ENCODE results near the gene CBLC.
"Not testable (repeated sequence)": the region's sequence is repeated elsewhere in the genome, so short reads cannot be mapped to it uniquely, and the experiment has no call there.

CBLC gene

DNA sequence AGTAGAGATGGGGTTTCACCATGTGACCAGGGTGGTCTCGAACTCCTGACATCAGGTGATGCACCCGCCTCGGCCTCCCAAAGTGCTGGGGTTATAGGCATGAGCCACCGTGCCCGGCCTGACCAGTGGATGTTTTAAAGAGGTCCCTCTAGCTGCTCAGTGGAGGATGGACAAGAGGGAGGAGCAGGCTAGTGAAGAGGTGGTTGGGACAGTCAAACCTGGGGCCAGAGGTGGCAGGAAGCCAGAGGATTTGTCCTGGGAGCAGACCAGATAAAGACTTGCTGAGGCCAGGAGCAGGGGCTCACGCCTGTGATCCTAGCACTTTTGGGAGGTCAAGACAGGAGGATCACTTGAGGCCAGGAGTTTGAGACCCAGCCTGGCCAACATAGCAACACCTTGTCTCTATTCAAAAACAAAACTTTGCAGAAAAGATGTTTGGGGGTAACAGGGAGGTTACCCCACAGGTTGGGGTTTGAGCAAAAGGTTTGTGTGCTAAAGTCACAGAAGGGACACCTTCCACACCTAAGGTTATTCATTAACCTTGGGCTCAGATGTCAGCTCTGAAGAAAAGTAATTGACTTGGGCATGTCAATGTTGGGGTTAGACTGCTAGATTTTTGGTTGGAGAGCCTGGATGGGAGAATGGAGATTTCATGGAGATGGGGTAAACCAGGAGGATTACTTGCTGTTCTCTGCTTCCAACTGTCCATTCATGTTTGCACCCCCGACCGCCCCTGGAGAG is 40.2 kb downstream of the CBLC start:
- no peak for DNase-seq

DNA sequence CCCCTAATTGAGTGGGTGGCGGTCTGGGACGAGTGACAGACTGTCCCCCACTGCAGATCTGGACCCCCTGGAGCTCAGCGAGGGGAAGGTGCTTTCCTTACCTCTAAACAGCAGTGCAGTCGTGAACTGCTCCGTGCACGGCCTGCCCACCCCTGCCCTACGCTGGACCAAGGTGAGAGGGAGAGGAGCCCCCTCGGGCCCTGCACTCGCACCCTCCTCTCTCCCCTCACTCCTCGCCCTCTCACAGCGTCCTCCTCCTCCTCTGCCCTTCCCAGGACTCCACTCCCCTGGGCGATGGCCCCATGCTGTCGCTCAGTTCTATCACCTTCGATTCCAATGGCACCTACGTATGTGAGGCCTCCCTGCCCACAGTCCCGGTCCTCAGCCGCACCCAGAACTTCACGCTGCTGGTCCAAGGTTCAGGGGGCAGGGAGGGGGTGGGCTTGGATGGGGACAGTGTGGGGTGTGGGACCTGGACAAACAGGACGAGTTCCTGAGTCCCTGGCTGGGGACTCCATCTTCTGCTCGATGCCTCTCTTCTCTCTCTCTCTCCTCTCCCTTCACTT is 40.9 kb downstream of the CBLC start:
- no peak for DNase-seq

DNA sequence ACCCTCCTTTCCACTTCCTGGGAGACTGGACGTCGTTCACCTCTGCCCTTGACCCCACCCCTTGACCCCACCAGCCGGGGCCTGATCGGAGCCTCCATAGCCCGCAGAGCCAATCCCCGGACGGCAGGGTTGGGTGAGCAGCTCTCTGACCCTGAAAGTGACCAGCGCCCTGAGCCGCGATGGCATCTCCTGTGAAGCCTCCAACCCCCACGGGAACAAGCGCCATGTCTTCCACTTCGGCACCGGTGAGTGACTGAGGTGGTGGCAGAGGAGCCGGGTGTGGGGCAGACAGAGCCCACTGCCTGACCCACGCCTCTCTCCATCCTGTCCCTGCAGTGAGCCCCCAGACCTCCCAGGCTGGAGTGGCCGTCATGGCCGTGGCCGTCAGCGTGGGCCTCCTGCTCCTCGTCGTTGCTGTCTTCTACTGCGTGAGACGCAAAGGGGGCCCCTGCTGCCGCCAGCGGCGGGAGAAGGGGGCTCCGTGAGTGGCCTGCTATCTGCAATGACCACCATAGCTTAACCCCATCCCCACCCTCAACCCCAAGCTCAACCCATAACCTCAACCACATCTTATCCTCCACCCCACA is 41.6 kb downstream of the CBLC start:
- DNase-seq: no peak

DNA sequence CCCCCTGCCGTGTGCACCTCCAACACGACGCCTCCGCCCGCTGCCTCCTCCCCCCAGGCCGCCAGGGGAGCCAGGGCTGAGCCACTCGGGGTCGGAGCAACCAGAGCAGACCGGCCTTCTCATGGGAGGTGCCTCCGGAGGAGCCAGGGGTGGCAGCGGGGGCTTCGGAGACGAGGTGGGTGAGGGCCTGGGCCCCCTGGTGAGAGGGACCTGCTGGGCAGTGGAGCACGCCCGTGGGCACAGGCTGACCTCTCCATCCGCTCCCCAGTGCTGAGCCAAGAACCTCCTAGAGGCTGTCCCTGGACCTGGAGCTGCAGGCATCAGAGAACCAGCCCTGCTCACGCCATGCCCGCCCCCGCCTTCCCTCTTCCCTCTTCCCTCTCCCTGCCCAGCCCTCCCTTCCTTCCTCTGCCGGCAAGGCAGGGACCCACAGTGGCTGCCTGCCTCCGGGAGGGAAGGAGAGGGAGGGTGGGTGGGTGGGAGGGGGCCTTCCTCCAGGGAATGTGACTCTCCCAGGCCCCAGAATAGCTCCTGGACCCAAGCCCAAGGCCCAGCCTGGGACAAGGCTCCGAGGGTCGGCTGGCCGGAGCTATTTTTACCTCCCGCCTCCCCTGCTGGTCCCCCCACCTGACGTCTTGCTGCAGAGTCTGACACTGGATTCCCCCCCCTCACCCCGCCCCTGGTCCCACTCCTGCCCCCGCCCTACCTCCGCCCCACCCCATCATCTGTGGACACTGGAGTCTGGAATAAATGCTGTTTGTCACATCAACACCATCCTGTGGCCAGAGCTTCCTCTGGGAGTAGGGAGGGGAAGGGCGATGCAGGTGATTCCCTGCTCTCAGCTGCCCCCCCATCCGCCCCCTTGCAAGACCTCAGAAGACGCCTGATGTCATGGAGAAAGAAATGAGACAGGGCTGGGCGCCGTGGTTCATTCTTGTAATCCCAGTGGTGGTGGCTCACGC is 43.2 kb downstream of the CBLC start:
- DNase-seq: peak in 1 of 58 donors; percentile 3

DNA sequence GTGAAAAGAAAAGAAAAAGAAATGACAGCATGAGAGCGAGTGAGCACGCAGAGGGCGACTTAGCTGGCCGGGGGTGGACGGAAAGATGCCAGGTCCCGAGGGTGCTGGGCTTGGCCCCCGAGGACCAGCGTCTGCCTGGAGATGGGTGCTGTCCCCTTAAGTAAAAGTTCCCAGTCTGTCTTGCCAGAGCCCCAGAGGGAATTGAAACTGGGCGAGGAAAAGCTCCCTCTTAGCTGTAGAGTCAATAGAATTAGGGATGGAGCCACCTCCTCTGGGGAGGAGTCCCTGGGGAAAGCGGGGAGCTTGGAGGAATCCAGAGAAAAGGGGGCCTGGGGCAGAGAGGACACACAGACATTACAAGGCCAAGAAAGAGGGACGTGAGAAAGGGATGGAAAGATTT is 44.5 kb downstream of the CBLC start:
- no peak for DNase-seq

DNA sequence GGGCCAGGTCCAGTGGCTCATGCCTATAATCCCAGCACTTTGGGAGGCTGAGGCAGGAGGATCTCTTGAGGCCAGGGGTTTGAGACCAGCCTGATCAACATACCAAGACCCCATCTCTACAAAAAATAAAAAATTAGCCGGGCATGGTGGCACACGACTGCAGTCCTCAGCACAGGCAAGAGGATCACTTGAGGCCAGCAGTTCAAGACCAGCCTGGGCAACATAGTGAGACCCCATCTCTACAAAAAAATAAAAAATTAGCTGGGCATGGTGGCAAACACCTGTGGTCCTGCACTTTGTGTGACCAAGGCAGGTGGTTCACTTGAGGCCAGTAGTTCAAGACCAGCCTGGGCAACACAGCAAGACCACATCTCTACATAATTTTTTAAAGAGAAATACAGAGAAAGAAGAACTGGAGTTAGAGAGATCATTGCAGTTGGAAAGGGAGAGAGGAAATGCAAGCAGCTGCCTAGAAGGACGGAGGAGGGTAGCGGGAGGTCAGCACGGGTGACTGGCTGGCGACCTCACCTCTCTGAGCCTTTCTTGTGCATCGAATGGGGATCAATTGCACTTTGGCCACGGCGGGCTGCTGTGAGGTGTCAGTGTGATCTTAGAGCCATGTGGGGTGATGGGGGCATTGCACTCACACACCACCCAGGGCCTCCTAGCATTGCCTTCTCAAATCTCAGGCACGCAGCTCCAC is 45.1 kb downstream of the CBLC start:
- DNase-seq: no peak

DNA sequence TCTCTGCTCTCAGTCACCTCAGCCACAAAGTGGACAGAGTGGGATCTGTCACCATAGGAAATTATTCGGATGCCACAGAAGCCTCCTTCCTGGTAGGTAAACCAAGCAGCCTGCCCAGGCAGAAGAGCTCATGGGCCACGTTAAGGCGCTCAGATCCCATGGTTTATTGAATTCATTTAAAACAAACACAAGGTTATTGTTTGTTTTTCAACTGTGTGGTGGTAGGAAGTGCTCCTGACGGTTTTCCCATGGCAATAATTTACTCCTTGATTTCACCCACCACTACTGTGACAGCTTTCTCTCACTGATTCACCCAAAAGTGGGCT is 45.6 kb downstream of the CBLC start:
- no peak for DNase-seq

DNA sequence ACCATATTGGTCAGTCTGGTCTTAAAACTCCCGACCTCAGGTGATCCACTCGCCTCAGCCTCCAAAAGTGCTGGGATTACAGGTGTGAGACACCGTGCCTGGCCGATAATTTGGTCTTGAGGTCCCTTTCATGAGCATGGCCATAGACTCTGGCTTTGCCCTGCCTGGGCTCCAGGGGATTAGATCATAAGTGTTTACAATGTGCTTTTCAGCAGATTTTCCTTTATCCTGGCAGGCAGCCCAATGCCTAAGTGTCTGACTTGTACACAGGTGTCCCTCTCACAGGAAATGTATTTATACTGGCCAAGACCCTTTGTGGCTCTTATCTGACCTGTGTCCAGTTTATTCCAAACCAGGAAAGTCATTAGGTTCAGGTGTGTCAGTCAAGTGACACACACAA is 47.1 kb downstream of the CBLC start:
- DNase-seq: no peak

DNA sequence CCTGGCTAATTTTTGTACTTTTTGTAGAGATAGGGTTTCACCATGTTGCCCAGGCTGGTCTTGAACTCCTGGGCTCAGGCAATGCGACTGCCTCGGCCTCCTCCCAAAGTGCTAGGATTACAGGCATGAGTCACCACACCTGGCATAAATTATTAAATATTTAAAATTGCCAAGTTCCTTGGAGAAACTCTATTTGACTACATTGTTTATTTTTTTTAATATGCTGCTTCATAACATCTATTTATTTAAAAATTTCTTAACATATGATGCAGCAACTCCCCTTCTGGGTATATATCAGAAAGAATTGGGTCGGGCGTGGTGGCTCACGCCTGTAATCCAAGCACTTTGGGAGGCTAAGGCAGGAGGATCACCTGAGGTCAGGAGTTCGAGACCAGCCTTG is 55.2 kb downstream of the CBLC start:
- not testable (repeated sequence) for DNase-seq

DNA sequence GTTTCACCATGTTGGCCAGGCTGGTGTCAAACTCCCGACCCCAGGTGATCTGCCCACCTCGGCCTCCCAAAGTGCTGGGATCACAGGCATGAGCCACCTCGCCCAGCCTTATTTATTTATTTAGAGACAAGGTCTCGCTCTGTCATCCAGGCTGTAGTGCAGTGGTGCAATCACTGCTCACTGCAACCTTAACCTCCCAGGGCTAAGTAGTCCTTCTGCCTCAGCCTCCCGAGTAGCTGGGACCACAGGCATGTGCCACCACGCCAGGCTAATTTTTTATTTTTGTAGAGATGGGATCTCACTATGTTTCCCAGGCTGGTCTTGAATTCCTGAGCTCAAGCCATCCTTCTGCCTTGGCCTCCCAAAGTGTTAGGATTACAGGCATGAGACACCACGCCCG is 56.7 kb downstream of the CBLC start:
- DNase-seq: not testable (repeated sequence)

DNA sequence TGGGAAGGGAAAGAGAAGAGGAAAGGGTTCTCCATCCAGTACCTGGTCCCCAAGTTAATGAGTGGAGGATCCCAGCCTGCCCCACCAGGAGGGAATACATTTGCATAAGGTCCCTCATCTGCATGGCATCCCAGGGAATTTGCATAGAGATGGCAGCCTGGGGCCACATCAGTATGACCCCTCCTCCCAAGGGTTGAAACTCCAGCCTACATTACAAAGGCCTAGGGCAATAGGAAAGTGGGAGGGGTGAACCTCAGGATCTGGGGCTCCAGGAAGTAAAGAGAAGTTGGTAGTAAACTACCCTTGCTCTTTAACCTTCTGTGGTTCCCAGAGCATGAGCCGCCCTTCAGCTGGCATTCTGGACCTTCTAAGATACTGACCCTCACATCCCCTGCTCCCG is 61.6 kb downstream of the CBLC start:
- no peak for DNase-seq

DNA sequence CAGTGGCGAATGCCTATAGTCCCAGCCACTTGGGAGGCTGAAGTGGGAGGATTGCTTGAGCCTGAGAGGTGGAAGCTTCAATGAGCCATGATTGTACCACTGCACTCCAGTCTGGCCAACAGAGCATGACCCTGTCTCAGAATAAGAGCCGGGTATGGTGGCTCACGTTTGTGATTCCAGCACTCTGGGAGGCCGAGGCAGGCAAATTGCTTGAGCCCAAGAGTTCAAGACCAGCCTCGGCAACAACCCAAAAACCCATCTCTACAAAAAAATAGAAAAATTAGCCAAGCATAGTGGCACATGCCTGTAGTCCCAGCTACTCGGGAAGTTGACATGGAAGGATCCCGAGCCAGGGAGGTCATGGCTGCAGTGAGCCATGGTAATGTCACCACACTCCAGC is 63.1 kb downstream of the CBLC start:
- no peak for DNase-seq

DNA sequence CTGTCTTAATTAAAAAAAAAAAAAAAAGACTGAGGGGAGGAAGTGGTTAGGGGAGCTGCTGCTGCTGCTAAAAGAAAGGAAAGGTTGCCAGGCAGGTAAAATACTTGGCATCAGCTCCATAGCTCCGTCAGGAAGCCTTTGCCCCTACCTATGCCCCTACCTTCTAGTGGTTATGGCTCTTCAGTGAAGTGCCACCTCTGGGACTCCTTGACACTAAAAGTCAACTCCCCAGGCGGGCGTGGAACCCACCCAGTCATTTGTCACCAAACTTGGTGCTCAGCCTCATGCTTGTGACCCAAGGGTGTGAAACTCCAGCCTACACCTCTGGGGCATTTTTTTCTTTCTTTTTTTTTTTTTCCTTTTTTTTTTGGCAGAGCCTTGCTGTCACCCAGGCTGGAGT is 63.5 kb downstream of the CBLC start:
- no peak for DNase-seq

DNA sequence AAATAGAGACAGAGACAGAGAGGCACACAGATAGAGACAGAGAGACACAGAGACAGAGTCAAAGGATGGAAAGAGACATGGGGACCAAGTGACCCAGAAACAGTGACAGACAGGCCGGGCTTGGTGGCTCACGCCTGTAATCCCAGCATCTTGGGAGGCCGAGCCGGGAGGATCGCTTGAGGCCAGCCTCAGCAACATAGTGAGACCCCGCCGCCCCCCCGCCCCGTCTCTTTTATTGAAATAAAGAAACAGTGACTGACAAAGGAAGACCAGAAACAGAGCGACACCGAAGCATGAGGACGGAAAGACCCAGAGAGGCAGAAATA is 67.6 kb downstream of the CBLC start:
- DNase-seq: no peak

DNA sequence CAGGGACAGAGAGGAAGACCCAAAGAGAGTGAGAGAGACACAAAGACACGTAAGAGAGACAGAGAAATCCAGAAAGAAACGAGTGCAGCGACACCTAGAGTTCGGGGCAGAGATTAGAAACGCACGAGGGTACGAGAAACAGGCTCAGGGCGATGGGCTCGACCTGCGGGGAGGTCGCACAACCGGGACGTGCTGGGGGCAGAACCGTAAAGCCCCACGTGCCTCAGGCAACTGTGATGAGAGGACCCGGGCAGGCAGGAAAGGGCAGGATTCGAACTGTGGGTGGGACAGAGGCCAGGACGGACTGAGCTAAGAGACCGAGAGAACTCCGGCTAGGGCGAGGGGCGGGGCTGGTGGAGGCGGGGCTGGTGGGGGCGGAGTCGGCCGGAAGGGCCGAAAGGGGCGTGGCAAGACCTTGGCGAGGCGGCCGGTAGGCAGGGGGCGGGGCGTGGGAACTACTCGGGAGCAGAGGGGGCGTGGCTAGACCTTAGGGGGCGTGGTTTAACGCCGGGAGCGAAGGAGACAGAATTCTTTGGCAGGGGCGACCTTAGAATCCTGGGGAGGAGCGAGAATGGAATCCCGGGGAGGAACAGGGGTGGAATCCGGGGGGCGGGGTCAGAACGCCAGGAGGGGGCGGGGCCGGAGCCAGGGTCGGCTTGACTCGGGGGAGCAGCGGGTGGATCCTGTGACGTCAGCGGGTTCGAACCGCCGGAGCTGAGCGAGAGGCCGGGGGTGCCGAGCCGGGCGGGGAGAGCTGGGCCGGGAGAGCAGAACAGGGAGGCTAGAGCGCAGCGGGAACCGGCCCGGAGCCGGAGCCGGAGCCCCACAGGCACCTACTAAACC is 68.1 kb downstream of the CBLC start, which contains the start of gene NECTIN2:
Gene NECTIN2 (plus strand): TSS at position 686 of the 843 bp plus-strand sequence. CDS start 229 bp downstream, outside the sequence.
- DNase-seq: peak; percentile 26 to 95 (median 84)

DNA sequence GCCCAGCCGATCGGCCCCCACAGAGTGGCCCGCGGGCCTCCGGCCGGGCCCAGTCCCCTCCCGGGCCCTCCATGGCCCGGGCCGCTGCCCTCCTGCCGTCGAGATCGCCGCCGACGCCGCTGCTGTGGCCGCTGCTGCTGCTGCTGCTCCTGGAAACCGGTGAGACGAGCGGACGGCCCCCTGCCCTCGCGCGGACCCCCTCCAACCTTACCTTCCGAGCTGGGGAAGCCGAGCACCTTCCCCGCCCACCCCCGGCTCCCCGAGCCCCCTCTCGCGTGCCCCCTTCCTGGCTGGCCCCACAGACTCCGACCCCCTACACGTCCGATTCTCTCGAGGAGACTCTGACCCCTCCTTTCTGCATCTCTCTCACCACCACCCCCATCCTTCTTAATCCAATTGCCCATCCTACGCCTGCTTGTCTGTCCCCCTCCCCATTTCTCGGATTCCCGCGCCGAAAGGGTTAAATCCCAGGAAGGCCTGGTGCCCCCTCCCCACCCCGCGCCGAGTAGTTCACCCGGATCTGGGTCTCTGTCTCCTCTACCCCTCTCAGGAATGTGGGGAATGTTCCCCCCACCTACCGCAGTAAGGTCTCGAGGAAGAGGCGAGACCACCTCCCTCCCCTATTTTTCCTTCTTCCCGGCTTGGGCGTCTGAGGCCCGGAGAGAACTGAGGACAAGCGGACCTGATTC is 68.9 kb downstream of the CBLC start:
- DNase-seq: peak in 1 of 58 donors; percentile 12

DNA sequence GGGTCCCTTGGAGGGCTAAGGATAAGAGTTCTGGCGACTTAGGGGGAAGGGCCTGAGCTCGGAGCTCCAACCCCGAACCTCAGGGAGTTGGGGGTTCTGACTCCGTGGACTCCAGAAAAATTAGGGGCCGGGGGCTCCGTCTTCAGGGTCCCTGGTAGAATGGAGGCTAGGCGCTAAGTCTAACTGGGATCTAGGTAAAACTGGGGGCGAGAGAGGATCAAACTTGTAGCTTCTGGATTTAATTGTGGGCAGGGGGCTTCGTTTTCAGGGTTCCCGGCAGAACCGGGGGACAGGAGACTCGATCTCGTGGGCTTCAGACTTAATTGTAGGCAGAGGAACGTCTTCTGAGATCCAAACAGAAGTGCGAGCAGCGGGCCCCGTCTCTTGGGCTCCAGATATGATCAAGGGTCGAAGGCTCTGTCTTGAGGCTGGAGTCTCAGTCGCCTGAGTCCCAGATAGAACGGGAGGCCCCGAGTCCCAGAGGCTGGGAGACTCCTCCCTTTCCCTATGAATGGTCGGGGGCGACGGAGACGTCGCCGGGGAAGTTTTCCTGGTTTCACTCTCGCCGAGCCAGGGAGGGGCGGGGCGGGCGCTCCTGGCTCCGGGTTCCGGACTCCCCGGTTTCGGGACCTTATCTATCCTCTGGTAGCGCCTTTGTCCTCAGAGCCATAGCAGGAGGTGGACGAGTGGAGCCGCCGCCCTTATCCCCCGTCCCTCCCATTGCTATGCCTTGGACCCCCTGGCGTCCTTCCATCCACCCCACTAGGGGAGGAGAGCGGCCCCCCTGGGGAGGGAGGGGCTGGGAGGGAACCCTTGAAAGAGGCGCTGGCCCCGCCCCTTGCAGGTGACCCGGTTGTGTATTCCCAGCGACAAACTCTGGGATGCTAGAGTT is 69.7 kb downstream of the CBLC start:
- DNase-seq: peak in 14 of 58 donors; percentile 5 to 50 (median 32)

DNA sequence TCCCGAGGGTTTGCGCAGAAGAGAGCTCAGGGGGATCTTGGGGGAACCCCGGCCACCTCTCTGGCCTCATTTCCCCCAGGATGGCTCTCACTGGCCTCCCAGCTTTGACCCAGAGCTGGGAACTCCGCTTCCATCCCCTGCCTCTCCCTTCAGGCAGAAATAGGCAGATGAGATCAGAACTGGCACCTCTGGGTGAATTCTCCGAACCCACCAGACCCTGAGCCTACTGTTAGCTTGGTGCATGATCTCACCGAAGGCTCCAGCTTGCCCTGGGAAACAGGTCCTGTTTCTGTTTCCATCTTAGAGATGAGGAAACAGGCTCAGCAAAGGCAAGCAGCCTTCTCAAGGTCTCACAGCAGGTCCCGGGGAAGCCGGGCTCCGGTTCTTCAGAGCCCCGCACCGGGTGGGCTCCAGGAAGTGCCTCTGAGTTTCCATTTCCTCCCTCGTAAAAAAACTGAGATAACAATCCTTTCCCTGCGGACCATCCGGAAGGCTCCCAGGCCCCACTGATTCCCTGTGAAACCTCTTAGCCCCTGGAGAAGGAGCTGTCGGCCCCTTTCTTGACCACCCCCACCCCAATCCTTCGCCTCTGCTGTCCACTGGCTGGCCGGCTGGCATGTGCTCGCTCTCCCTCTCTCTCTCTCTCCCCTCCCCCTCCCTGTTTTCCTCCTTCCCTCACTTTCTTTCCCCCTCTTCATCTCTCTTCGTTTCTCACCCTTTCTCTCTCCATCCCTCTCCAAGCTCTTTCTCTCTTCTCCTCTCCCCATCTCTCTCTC is 70.5 kb downstream of the CBLC start:
- DNase-seq: peak in 2 of 58 donors; percentile 18 to 29

All from anterior cingulate cortex (tissue), 58 donors.